Upper lobe of right lung (tissue), 1 donor: ENCODE results near the gene S1PR3. TPM values are rescaled to one million over a fixed set of nuclear protein-coding genes. Genes with fewer than 3 reads are reported as not detected.

Experiments used
- ATAC-seq: fragments of 200-7000 bp; cut with Tn5 transposase; one replicate; pipeline ENCODE4 v1.9.1; 2020; ENCODE audit warnings: mild to moderate bottlenecking, moderate library complexity
- DNase-seq: peaks from one replicate; pipeline ENCODE4 v3.0.0-alpha.2; 2020
- H3K27ac ChIP-seq: fragments of 200-600 bp; one replicate; pipeline ENCODE4 v1.8.0; 2022
- H3K27me3 ChIP-seq: fragments of 200-600 bp; one replicate; pipeline ENCODE4 v1.8.0; 2022; ENCODE audit warnings: mild to moderate bottlenecking
- H3K36me3 ChIP-seq: fragments of 200-600 bp; one replicate; pipeline ENCODE4 v1.8.0; 2022
- H3K4me1 ChIP-seq: fragments of 200-600 bp; one replicate; pipeline ENCODE4 v1.8.0; 2022
- H3K4me3 ChIP-seq: fragments of 200-600 bp; one replicate; pipeline ENCODE4 v1.8.0; 2022; ENCODE audit warnings: mild to moderate bottlenecking
- H3K9me3 ChIP-seq: fragments of 200-600 bp; one replicate; pipeline ENCODE4 v1.8.0; 2022
- CTCF ChIP-seq: fragments of 200-600 bp; IDR thresholded peaks from one replicate; pipeline ENCODE4 v1.8.0; 2022; ENCODE audit warnings: antibody characterized with exemption
- intact Hi-C: fragments of 100-400 bp; cut with DNase I; formaldehyde crosslinking; loops from one replicate; pipeline ENCODE4 v1.11.0; 2022
- total RNA-seq: library from RNA; stranded (reverse); fragmentation: NEBNext Ultra II Directional; extraction: Animal tissue kit (Norgen Biotek cat#: 25700); gene quantifications from one replicate; pipeline ENCODE4 v1.2.1, GENCODE V29; 2021
- donor health status: DM: no; HTN: yes; CAD: no; lungs with severe emphysema.

The S1PR3 gene
- total RNA-seq, 1 donor from 2014 or later, result 10.2 TPM

GRCh38 chr9:88994469-88995199 lies 3.4 kb downstream of the S1PR3 start:
- peaks cover 5% of the 10 kb centered on the region for H3K27me3 ChIP-seq
- DNase-seq (no peak), ATAC-seq (no peak)
- H3K9me3 ChIP-seq, result no peaks in the 10 kb centered on the region
- no peak for TF ChIP-seq CTCF
- intact Hi-C loops, result no loop called here
- H3K36me3 ChIP-seq, result no peaks in the 10 kb centered on the region
- H3K27ac ChIP-seq, result no peak overlapping the region
- no peak overlapping the region for H3K4me3 ChIP-seq
- H3K4me1 ChIP-seq, result peaks cover 20% of the 10 kb centered on the region

- Histone ChIP-seq H3K27ac (no peak overlapping the region), H3K4me3 (no peak overlapping the region), H3K27me3 (peaks cover 5% of the 10 kb centered on the region), H3K9me3 (no peaks in the 10 kb centered on the region), H3K36me3 (no peaks in the 10 kb centered on the region), H3K4me1 (peaks cover 22% of the 10 kb centered on the region)
- no peak for DNase-seq
- ATAC-seq, result no peak
- intact Hi-C loops, result no loop called here
- TF ChIP-seq CTCF, result no peak
These were observed 3.9 kb downstream of the S1PR3 start for GRCh38 chr9:88995200-88995577.

GRCh38 chr9:88995627-88996026 lies 4.4 kb downstream of the S1PR3 start:
- no peak for TF ChIP-seq CTCF
- H3K9me3 ChIP-seq, result no peaks in the 10 kb centered on the region
- peaks cover 3% of the 10 kb centered on the region for H3K27me3 ChIP-seq
- no peak overlapping the region for H3K4me3 ChIP-seq
- peaks cover 26% of the 10 kb centered on the region for H3K4me1 ChIP-seq
- intact Hi-C loops, result no loop called here
- no peak overlapping the region for H3K27ac ChIP-seq
- H3K36me3 ChIP-seq, result no peaks in the 10 kb centered on the region
- ATAC-seq (no peak), DNase-seq (no peak)

GRCh38 chr9:88996046-88996920 lies 5.0 kb downstream of the S1PR3 start:
- TF ChIP-seq CTCF, result no peak
- Histone ChIP-seq H3K9me3 (no peaks in the 10 kb centered on the region), H3K27me3 (no peaks in the 10 kb centered on the region), H3K4me3 (no peak overlapping the region), H3K4me1 (peaks cover 33% of the 10 kb centered on the region), H3K36me3 (no peaks in the 10 kb centered on the region), H3K27ac (no peak overlapping the region)
- intact Hi-C loops, result no loop called here
- DNase-seq (no peak), ATAC-seq (no peak)

- no peak overlapping the region for H3K4me3 ChIP-seq
- no peak for DNase-seq
- no peak overlapping the region for H3K27ac ChIP-seq
- no peaks in the 10 kb centered on the region for H3K27me3 ChIP-seq
- no peak for TF ChIP-seq CTCF
- ATAC-seq, result no peak
- H3K36me3 ChIP-seq, result no peaks in the 10 kb centered on the region
- no peaks in the 10 kb centered on the region for H3K9me3 ChIP-seq
- H3K4me1 ChIP-seq, result peaks cover 30% of the 10 kb centered on the region
- intact Hi-C loops, result no loop called here
These were observed 5.6 kb downstream of the S1PR3 start for GRCh38 chr9:88996921-88997235.
